D341Med (cell line): ENCODE data around the gene FAM162A.
"Not testable (repeated sequence)": the region's sequence is repeated elsewhere in the genome, so short reads cannot be mapped to it uniquely, and the experiment has no call there.

ENCODE experiments used
- DNase-seq: peaks from one replicate; pipeline ENCODE4 v3.0.0; 2012; ENCODE audit warnings: low spot score

Gene FAM162A, protein sequence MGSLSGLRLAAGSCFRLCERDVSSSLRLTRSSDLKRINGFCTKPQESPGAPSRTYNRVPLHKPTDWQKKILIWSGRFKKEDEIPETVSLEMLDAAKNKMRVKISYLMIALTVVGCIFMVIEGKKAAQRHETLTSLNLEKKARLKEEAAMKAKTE

DNA sequence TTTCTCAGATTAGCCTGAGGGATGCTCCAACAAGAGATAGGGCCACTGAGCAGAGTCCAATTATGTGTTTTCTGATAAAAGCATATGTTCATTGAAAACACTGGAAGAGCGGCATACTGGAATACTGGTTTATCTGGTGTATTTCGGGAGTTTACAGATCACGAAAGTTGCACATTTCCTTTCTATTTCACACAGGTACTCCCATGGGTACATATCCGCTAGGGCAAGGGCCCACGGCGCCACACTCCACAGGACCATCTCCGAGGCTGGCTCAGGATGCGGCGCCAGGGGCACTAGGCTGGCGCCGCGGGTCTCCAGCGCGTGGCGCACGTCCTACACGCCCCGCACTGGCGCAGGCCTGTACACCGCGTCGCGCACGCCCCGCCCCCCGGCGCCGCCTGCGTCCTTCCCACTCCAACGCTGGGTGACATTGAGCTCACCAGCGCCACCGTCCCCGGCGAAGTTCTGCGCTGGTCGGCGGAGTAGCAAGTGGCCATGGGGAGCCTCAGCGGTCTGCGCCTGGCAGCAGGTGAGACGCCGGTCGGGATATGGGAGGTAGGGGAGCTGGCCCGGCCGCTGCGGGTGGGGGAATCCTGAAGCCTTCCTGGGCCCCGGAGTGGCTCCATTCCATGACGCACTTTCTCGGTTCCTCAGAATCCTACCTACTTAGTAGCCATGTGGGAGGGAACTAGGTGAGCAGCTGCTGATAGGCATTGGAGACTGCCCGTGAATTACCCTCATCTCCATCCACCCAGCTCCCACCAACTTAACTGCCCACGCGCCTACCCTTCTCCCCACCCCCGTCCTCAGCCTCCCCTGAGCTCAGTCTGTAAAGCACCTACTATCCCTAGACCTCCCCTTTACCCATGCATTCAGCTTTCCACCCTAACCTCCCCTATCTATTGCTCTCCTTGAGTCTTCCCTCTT is at the start of gene FAM162A:
Gene FAM162A, plus strand, starts transcription at position 412 of the 927 bp plus-strand sequence. Its CDS starts 84 bp downstream, at position 496.
- DNase-seq: peak; percentile 97

DNA sequence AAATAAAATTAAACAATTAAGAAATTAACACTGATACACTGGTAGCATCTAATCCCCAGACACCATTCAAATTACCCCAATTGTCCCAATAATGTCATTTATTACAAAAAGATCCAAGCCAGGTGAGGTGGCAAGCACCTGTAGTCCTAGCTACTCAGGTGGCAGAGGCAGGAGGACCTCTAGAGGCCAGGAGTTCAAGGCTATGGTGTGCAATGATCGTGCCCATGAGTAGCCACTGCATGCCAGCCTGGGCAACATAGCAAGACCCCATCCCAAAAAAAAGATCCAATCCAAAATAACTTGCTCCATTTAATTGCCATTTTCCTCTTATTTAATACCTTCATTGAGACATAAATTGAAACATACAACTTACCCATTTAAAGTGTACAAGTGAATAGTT is 41.2 kb upstream of the FAM162A start:
- no peak for DNase-seq

DNA sequence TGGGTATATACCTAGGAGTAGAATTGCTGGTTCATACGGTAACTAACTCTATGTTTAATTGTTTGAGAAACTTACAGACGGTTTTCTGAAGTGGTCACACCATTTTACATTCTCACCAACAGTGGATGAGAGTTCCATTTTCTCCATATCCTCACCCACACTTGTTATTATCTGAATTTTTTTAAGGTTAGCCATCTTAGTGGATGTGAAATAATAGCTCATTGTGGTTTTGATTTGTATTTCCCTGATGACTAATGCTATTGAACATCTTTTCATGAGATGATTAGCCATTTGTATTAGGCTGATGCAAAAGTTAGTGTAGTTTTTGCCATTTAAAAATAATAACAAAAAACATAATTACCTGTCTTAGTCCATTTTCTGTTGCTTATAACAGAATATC is 40.3 kb upstream of the FAM162A start:
- no peak for DNase-seq

DNA sequence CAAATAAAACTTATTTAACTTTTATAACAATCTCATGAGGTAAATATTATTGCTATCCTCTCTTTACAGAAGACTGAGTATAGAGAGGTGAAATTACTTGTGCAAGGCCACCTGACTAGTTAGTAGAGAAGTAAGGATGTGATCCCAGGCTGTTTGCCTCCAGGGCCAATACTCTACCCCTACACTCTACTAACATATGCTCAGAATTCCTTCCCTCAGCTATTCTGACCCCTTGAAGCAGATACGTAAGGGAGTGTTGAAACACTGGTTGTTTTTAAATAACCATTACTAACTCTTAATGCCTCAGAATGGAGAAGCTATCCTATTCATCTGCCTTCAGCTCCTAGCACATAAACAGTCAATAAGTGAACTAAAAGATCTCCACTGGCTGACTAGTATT is 34.8 kb upstream of the FAM162A start:
- DNase-seq: no peak

DNA sequence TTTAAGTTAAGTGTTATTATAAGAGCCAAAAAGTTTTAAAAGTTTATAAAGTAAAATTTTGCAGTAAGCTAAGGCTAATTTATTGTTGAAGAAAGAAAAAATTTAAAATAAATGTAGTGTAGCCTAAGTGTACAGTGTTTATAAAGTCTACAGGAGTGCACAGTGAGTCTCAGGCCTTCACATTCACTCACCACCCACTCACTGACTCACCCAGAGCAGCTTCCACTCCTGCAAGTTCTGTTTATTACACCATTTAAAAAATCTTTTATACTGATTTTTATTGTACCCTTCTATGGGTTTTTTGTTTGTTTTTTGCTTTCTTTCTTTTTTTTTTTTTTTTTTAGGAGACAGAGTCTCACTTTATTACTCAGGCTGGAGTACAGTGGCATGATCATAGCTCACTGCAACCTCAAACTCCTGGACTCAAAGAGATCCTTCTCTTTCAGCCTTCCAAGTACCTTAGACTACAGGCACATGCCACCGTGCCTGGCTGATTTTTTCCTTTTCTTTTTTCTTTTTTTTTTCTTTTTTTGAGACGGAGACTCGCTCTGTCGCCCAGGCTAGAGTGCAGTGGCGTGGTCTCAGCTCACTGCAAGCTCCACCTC is 33.1 kb upstream of the FAM162A start:
- no peak for DNase-seq

DNA sequence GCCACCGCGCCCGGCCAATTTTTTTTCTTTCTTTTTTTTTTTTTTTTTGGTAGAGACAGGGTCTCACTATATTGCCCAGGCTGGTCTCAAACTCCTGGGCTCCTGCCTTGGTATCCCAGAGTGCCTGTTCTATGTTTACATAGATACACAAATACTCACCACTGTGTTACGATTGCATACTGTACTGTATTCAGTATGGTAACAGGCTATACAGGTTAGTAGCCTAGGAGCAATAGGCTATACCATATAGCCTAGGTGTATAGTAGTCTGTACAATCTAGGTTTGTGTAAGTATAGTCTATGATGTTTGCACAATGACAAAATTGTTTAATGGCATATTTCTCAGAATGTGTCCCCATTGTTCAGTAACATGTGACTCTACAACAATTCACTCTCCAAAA is 32.4 kb upstream of the FAM162A start:
- DNase-seq: no peak

DNA sequence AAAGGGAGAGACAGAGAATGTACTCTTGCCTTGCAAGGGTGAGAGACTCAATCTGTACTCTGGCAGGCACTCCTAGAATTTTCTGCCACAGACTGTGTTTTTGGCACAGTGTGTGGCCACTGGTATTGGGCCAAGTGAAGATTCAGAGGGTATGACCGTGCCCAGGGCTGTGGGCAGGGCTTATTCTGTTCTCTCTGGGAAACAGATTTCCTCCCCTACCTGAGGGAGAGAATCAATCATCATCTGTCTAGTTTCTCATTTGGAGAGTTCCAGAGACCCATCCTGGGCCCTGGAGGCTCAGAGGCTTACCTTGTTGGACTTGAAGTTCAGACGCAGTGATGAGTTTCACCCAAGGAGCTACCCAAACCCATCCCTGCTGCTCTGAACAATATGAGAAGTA is 30.8 kb upstream of the FAM162A start:
- no peak for DNase-seq

DNA sequence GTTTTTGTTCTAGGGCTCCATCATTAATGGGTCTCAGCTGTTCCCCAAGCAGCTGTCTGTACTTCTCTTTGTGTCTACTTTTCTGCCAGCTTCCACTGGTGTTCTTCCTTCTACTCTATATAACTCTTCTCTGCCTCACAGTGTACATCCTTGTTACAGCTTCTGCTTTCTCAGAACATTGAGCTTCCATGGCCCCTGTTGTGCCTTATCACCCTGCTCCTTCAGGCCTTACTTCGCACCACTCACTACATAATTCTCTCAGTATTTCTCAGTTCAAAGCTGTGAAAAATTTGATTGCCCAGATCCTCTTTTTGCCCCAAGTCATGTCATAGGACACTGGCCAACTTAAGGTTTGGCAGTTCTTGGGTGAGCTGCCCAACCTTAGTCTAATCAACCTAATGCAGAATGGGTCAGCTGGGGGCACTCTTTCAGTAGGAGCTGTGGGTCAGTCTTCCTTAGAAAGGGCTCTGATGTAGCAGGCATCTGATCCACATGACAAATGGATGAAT is 30.0 kb upstream of the FAM162A start:
- DNase-seq: no peak

DNA sequence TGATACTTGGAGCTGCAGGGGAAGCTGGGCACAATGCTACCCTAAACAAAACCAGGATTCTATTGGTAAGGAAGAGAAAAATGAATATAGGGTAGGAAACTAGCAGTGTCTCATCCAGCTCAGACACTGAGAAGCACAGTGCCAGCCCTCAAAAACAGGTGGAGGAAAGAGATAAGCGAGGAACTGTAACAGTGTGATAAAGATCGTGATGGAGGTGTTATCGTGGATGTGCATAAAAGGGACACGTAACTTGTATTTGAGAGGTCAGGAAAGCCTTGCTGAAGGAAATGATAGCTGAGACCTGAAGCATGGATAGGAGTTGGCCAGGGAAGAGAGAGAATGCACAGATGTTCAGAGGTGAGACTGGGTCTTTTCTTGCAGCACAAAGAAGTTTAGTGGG is 28.4 kb upstream of the FAM162A start:
- no peak for DNase-seq

DNA sequence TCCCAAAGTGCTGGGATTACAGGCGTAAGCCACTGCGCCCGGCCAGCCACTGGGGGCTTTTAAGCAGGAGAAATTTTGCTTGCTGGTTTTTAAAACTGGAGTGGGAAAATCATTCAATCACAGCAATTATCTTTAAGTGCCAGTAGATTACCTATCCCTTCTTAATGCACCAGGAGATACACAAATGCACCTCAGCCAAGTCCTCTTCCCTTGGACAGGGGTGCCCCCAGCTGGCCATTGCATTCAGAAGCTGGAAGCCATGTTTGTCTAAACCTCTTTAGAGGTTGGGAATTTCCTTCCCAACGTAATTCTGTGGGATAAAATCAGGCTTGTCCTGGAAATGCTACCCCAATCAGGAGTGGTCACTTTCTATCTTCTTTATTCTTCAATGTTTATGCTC is 27.6 kb upstream of the FAM162A start:
- DNase-seq: peak; percentile 50

DNA sequence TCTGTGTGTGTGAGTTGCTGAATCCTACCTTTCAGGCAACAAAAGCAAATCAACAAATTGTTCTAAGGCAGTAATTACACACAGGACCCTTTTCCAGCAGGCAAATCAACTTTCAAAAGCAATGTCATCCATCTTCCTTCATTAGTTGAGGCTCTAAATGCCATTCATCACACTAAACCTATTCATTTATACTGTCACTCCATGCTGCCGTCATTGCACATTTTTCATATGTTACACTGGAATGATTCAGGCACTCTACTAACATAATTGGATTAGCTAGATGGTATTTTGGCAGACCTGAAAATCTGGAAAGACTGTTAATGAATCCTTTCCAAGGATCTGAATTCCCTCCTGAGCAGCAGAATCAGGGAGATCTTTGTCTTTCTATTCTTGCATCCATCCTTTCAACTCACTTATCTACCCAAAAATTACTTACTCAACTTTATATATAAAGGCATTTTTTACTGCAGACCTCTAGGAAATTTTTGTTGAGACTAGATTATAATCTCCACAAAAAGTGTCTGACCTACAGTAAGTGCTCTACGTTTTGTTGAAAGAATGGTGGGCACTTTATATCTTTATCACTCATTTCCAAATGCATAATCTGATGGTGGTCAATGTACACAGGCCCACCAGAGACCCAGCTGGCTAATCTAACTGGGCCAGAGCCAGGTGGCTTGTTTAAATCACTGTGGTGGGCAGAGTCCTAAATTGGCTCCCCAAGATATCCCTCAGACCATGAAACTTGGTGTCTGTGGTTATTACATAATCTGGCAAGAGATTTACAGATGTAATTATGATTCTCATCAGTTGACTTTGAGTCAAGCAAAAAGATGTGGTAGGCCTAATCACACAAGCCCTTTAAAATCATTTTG is 25.9 kb upstream of the FAM162A start:
- DNase-seq: no peak

DNA sequence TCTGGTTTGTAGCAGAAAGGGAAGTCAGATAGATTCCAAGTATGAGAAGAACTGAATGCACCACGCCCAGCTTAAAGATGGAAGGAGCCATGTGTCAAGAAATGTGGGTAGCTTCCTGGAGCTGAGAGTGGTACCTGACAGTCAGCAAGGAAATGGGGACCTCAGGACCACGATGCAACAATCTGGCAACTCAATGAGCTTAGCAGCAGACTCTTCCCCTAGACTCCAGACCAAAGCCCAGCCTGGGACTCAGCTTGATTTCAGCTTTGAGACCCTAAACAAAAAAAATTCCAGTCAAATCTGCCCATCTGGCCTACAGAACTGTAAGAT is 25.3 kb upstream of the FAM162A start:
- no peak for DNase-seq

DNA sequence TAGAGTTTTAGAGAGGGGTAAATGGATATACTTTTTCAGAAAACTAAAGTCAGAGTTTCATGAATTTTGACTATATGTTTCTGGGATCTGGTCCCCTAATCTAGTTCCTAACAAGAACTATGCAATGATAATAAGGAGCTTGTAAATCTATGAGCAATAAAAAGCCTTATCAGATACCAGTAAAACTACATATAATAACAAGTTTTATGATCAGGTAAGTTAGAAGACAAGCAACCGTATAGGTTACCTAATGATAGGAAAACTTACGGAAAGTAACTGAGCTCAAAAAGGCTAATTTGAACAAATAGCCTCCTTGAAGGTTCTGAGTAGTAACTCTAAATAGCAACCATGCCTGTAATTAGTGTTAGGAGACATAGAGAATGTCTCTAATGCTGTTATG is 22.0 kb upstream of the FAM162A start:
- DNase-seq: no peak

DNA sequence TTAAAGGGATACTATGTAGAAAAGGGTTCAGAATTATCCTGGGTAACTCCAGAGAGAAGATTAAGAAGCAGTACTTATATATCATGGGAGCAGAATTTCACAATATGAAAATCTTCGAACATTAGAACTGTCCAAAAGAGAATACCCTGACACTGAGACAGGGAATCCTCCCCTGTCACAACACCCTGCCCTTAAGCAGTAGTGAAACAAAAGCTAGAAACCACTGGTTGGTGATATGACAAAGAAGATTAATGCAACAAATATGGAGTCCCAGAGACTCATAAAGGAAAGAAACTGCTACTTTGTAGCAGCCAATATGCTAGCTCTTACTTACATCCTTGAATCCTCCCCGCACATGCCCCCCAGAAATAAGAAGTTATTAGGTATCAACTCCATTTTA is 19.5 kb upstream of the FAM162A start:
- DNase-seq: no peak

DNA sequence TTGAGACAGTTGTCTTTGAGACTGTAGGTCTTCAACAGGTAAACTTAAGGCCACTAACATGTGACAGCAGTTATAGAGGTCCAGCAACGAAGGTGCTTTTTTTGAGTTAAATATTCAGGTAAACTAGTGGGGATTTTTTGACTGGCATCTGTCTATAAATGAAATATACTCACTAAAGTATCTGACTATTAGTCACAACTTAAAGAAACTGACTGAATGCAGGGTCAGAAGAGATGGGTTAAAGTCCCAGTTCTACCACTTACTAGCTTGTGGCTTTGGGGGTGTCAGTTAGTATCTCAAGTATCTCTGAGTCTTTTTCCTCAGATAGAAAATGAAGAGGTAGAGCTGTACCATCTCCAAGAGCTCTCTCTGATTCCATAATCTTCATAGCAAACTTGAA is 18.9 kb upstream of the FAM162A start:
- DNase-seq: no peak

DNA sequence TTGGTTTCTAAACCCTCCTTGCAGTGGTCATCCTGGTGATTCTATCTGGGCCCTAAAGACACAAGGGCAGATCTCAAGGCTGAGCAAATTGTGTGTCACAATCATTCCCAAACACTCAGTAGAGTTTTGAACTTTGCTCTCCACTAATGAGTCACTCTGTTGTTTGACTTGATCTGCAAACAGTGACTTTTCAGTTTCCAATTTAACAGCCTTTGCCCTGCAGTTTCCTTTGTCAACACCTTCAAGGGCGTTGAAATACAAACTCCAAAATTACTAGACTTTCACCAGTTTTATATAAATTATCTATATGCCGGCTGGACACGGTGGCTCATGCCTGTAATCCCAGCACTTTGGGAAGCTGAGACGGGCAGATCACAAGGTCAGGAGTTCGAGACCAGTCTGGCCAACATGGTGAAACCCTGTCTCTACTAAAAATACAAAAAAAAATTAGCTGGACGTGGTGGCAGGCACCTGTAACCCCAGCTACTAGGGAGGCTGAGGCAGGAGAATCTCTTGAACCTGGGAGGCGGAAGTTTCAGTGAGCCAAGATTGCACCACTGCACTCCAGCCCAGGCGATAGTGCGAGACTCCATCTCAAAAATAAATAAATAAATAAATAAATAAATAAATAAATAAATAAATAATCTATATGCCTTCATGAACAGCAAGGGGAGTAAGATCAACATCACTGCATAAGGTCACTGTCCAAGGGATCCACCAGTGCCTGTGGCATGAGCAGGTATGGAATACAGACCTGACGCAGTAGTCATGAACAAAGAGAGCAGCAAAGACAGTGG is 18.2 kb upstream of the FAM162A start:
- DNase-seq: not testable (repeated sequence)

DNA sequence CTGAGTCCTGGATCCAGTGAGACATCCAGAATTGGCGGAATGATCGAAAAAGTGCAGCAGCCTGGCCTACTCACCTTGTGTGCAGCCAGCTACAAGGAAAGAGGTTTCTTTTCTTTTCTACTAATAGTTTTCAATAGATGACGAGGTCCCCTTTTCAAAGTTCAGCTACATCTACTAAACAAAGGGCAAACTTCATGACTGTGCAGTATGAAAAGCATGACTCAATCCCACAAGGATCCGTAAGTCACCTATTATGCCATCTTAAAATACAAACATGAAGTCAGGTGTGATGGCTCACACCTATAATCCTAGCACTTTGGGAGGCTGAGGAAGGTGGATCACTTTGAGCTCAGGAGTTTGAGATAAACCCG is 17.6 kb upstream of the FAM162A start:
- DNase-seq: no peak

DNA sequence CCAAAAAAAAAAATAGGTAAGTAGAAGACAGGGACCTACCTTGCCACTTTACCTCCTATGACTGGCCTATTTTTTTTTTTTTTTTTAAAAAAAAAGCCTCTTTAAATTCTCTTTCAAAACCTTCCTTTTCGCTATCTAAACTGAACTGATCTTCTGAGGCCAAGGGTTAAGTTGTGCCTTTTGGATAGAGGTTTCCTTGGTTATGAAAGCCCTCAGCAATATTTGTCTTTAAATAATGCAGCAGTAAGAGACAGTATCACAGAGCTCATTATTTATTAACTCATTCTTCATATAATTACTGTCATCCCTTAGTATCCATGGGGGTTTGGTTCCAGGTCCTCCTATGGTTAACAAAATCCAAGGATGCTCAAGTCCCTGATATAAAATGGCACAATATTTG is 9.9 kb upstream of the FAM162A start:
- DNase-seq: no peak

DNA sequence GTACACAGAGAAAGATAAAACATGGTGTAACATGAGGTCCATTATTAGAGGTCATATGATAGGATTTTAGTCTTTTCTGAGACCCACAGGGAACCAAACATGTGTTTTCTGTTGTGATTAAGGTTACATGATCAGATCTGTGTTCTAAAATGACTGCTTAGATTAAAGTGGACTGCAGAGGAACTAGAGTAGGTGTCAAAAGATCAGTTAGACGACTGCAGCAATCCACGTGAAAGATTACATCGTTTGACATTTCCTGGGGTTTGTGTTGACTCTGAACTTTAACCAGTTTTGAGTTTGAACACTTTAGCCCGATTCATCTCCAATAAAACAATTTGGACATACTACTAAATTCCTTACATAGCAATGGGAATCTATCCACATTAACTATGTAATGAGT is 6.0 kb upstream of the FAM162A start:
- DNase-seq: no peak

DNA sequence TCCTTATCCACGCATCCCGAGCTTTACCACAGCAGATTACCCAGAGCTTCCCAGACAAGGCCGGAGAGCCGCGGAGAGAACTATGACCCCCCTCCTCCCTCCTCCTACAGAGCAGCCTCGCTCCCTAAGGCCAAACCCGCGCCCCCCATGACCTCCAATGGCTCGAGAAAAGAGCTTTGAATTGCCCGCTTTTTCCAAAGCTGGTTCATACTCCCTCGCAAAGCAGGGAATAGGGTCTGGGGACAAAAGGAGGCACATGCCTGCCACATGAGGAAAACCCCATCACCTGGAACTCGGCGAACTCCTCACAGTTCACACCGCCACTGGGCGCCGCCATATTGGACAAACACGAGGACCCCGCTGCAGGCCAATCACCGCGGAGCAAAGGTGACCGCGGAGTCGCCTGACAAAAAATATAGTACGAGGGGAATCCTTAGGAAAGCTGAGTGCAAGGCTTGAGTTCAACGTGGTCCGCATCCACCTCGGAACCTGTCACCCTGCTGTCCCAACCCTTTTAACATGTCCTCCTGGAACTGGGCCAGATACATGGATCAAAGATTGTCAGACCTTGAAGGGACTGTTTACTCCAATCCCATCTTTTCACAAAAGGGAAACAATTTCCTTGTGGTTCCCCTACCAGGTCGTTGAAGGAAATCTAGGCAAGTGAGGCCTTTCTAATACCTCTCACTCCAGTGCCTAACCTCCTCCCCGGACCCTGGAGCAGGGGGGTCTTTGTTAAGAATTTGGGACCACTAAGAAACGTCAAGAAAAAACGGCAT is 905 bp upstream of the FAM162A start, which contains the start of gene MIX23:
Gene MIX23, minus strand, starts transcription at position 344 of the 779 bp plus-strand sequence. Its CDS starts 7 bp downstream, at position 337.
- peak; percentile 88 for DNase-seq
